K562 (cell line): ENCODE results near the gene LRRC74B. TPM values are rescaled to one million over a fixed set of nuclear protein-coding genes. Genes with fewer than 3 reads are reported as not detected.

Experiments used
- ATF7 ChIP-seq: fragments of 450-650 bp; IDR thresholded peaks from 2 replicates; pipeline ENCODE4 v1.7.1; 2014; ENCODE audit warnings: mild to moderate bottlenecking, moderate library complexity
- BDP1 ChIP-seq: IDR thresholded peaks from 3 replicates; pipeline ENCODE4 v1.6.1; 2011; ENCODE audit not compliant: insufficient read length, insufficient read depth
- CC2D1A ChIP-seq: fragments of 450-650 bp; IDR thresholded peaks from 2 replicates; pipeline ENCODE4 v1.6.1; 2017; ENCODE audit warnings: mild to moderate bottlenecking
- ESRRA ChIP-seq: fragments of 450-650 bp; IDR thresholded peaks from 2 replicates; pipeline ENCODE4 v1.6.1; 2014; ENCODE audit warnings: low read depth, mild to moderate bottlenecking, moderate library complexity, borderline replicate concordance
- HDGF ChIP-seq: fragments of 450-650 bp; IDR thresholded peaks from 2 replicates; pipeline ENCODE4 v1.6.1; 2016
- NEUROD1 ChIP-seq: fragments of 150-350 bp; IDR thresholded peaks from 2 replicates; pipeline ENCODE4 v1.6.1; 2014; ENCODE audit warnings: borderline replicate concordance, low read length, low read depth; ENCODE audit not compliant: partially characterized antibody
- SNRNP70 ChIP-seq: fragments of 200-400 bp; formaldehyde crosslinking; optimal IDR thresholded peaks from 2 replicates; pipeline ENCODE3; 2017; ENCODE audit warnings: low read depth, low read length
- SOX6 ChIP-seq: fragments of 450-650 bp; IDR thresholded peaks from 2 replicates; pipeline ENCODE4 v1.6.1; 2014; ENCODE audit warnings: mild to moderate bottlenecking
- SRSF3 ChIP-seq: fragments of 200-400 bp; formaldehyde crosslinking; IDR thresholded peaks from 2 replicates; pipeline ENCODE4 v1.6.1; 2016; ENCODE audit warnings: mild to moderate bottlenecking, low read length, moderate library complexity; ENCODE audit not compliant: insufficient read depth
- TBP ChIP-seq: optimal IDR thresholded peaks from 2 replicates; pipeline ENCODE3; 2011; ENCODE audit warnings: low read depth, low read length, improper control_type of control experiment
- TEAD4 ChIP-seq, 2 experiments: sonication (generic) in 1 of 2; formaldehyde crosslinking in 1 of 2; IDR thresholded peaks; 2 replicates each; pipeline versions ENCODE4 v1.6.1 to v1.8.0; 2012 to 2022; ENCODE audit warnings: borderline replicate concordance in 1 of 2, inconsistent platforms in 1 of 2, low read length in 1 of 2, mild to moderate bottlenecking in 1 of 2, missing genetic modification reagents in 1 of 2
- THRAP3 ChIP-seq: fragments of 450-650 bp; IDR thresholded peaks from 2 replicates; pipeline ENCODE4 v1.6.1; 2016; ENCODE audit warnings: mild to moderate bottlenecking, inconsistent platforms, borderline replicate concordance
- XRCC5 ChIP-seq: fragments of 200-400 bp; formaldehyde crosslinking; IDR thresholded peaks from 2 replicates; pipeline ENCODE4 v1.6.1; 2017; ENCODE audit warnings: low read depth, mild to moderate bottlenecking, low read length
- ZBED1 ChIP-seq: IDR thresholded peaks from 2 replicates; pipeline ENCODE4 v1.6.1; 2014
- ZBTB1 ChIP-seq: sonication (generic); formaldehyde crosslinking; IDR thresholded peaks from 2 replicates; pipeline ENCODE4 v1.8.1; 2023; ENCODE audit warnings: missing genetic modification reagents, low read depth, mild to moderate bottlenecking, borderline replicate concordance
- ZNF134 ChIP-seq: fragments of 250-450 bp; sonication (Bioruptor Pico); conservative IDR thresholded peaks from 2 replicates; pipeline ENCODE4 v1.4.0; 2020
- ZNF165 ChIP-seq: fragments of 250-450 bp; sonication (Bioruptor Pico); IDR thresholded peaks from 2 replicates; pipeline ENCODE4 v1.4.0; 2020; ENCODE audit warnings: borderline replicate concordance
- ZNF217 ChIP-seq: sonication (generic); formaldehyde crosslinking; IDR thresholded peaks from 2 replicates; pipeline ENCODE4 v1.8.0; 2022; ENCODE audit warnings: mild to moderate bottlenecking, missing genetic modification reagents
- ZNF316 ChIP-seq: fragments of 450-650 bp; IDR thresholded peaks from 2 replicates; pipeline ENCODE4 v1.6.1; 2016
- ZNF41 ChIP-seq: fragments of 250-450 bp; sonication (Bioruptor Pico); conservative IDR thresholded peaks from 2 replicates; pipeline ENCODE4 v1.4.0; 2020; ENCODE audit warnings: mild to moderate bottlenecking
- ZNF699 ChIP-seq: fragments of 250-450 bp; sonication (Bioruptor Pico); IDR thresholded peaks from 2 replicates; pipeline ENCODE4 v1.8.0; 2021; ENCODE audit warnings: mild to moderate bottlenecking, moderate library complexity; ENCODE audit not compliant: insufficient replicate concordance
- ZNF830 ChIP-seq: fragments of 250-450 bp; sonication (Bioruptor Pico); IDR thresholded peaks from 2 replicates; pipeline ENCODE4 v1.5.0; 2021; ENCODE audit warnings: mild to moderate bottlenecking
- polyA plus RNA-seq, 8 experiments: library from polyadenylated mRNA; depleted of rRNA in 4 of 8; stranded (reverse) in 5 of 8; unstranded in 3 of 8; fragments of >200 nt; fragmentation: Nextera tagmentation in 2 of 8; fragmentation: Illumina TruSeq in 1 of 8; extraction: Ambion mirVana in 2 of 8; extraction: Trizol in 1 of 8; gene quantifications; 2 replicates each; pipeline versions ENCODE4 v1.2.1 to v1.2.3, GENCODE V29; 2011 to 2014; ENCODE audit warnings: inconsistent platforms in 1 of 8, missing spikeins in 1 of 8
- total RNA-seq, 7 experiments: library from RNA; depleted of rRNA in 6 of 7; stranded (reverse); fragments of >200 nt in 6 of 7; fragmentation: Illumina TruSeq in 2 of 7; extraction: Trizol in 2 of 7; gene quantifications; 2 replicates each; pipeline versions ENCODE4 v1.2.1 to v1.2.3, GENCODE V29; 2011 to 2021; ENCODE audit warnings: low replicate concordance in 1 of 7
- TF ChIP-seq, protein P1 (sequence below): fragments of 450-650 bp; IDR thresholded peaks from 2 replicates; pipeline ENCODE4 v1.6.1; 2018; ENCODE audit warnings: mild to moderate bottlenecking, low read depth; ENCODE audit not compliant: partially characterized antibody
- TF ChIP-seq, protein P2 (sequence below): fragments of 450-650 bp; IDR thresholded peaks from 2 replicates; pipeline ENCODE4 v1.6.1; 2016; ENCODE audit warnings: mild to moderate bottlenecking
- TF ChIP-seq, protein P3 (sequence below): fragments of 250-450 bp; sonication (Bioruptor Pico); IDR thresholded peaks from 2 replicates; pipeline ENCODE4 v1.4.0; 2020; ENCODE audit warnings: mild to moderate bottlenecking, moderate library complexity

Gene LRRC74B
- total and polyA plus RNA-seq, 9 of the 15 experiments (the other 6 are each of a cell fraction or from before 2014, with no cell fraction given) = not detected

DNA sequence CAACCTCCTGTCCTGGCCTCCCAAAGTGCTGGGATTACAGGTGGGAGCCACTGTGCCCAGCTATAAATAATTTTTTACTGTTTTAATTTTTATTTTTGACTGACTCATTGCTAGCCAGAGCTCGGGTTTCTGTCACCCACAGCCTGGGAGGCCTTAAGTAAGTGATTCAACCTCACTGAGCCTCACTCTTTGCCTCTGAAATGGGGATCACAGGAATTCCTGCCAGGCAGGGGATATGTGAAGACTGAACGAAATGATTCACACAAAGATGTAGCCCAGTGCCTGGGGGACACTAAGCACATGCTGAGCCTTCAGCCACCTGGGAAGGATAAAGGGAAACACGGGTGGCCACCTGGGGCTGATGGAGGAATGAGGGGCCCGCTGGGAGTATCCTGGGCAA lies 3.8 kb upstream of the LRRC74B start (continued):
- TF ChIP-seq TEAD4 (IDR thresholded peaks at IDR 0.05; ENCODE audit: low read length) (no peak), TEAD4 (CRISPR knock-in tag; IDR thresholded peaks at IDR 0.05; ENCODE audit: borderline replicate concordance) (0 out of 2 replicates have a peak, but pooled peaks have one; percentile 57), THRAP3 (no peak), ZNF699 (CRISPR knock-in tag) (peak; percentile 56), SRSF3 (no peak), ZNF217 (no peak), XRCC5 (peak; percentile 71; the same call in 1 of the 2 replicates), ZNF165 (CRISPR knock-in tag) (no peak), ATF7 (no peak), TBP (no peak), ZNF830 (no peak), BDP1 (no peak), ZNF134 (CRISPR knock-in tag) (no peak), ZBTB1 (no peak), CC2D1A (no peak), HDGF (no peak), ESRRA (no peak), SNRNP70 (no peak), ZNF41 (0 out of 2 replicates have a peak, but pooled peaks have one; percentile 12), SOX6 (no peak), NEUROD1 (no peak), ZNF316 (no peak), ZBED1 (no peak)
- TF ChIP-seq, protein P1, sequence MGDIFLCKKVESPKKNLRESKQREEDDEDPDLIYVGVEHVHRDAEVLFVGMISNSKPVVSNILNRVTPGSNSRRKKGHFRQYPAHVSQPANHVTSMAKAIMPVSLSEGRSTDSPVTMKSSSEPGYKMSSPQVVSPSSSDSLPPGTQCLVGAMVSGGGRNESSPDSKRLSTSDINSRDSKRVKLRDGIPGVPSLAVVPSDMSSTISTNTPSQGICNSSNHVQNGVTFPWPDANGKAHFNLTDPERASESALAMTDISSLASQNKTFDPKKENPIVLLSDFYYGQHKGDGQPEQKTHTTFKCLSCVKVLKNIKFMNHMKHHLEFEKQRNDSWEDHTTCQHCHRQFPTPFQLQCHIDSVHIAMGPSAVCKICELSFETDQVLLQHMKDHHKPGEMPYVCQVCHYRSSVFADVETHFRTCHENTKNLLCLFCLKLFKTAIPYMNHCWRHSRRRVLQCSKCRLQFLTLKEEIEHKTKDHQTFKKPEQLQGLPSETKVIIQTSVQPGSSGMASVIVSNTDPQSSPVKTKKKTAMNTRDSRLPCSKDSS = no peak
- TF ChIP-seq, protein P2, sequence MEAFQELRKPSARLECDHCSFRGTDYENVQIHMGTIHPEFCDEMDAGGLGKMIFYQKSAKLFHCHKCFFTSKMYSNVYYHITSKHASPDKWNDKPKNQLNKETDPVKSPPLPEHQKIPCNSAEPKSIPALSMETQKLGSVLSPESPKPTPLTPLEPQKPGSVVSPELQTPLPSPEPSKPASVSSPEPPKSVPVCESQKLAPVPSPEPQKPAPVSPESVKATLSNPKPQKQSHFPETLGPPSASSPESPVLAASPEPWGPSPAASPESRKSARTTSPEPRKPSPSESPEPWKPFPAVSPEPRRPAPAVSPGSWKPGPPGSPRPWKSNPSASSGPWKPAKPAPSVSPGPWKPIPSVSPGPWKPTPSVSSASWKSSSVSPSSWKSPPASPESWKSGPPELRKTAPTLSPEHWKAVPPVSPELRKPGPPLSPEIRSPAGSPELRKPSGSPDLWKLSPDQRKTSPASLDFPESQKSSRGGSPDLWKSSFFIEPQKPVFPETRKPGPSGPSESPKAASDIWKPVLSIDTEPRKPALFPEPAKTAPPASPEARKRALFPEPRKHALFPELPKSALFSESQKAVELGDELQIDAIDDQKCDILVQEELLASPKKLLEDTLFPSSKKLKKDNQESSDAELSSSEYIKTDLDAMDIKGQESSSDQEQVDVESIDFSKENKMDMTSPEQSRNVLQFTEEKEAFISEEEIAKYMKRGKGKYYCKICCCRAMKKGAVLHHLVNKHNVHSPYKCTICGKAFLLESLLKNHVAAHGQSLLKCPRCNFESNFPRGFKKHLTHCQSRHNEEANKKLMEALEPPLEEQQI = no peak
- TF ChIP-seq, protein P3, sequence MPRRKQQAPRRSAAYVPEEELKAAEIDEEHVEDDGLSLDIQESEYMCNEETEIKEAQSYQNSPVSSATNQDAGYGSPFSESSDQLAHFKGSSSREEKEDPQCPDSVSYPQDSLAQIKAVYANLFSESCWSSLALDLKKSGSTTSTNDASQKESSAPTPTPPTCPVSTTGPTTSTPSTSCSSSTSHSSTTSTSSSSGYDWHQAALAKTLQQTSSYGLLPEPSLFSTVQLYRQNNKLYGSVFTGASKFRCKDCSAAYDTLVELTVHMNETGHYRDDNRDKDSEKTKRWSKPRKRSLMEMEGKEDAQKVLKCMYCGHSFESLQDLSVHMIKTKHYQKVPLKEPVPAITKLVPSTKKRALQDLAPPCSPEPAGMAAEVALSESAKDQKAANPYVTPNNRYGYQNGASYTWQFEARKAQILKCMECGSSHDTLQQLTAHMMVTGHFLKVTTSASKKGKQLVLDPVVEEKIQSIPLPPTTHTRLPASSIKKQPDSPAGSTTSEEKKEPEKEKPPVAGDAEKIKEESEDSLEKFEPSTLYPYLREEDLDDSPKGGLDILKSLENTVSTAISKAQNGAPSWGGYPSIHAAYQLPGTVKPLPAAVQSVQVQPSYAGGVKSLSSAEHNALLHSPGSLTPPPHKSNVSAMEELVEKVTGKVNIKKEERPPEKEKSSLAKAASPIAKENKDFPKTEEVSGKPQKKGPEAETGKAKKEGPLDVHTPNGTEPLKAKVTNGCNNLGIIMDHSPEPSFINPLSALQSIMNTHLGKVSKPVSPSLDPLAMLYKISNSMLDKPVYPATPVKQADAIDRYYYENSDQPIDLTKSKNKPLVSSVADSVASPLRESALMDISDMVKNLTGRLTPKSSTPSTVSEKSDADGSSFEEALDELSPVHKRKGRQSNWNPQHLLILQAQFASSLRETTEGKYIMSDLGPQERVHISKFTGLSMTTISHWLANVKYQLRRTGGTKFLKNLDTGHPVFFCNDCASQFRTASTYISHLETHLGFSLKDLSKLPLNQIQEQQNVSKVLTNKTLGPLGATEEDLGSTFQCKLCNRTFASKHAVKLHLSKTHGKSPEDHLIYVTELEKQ (CRISPR knock-in tag) = no peak
